ENCODE data around the gene AMBRA1. TPM values are rescaled to one million over a fixed set of nuclear protein-coding genes. Genes with fewer than 3 reads are reported as not detected.
A peak's percentile ranks its signal among the peaks of the same experiment; 100 is the strongest.

The AMBRA1 gene, protein sequence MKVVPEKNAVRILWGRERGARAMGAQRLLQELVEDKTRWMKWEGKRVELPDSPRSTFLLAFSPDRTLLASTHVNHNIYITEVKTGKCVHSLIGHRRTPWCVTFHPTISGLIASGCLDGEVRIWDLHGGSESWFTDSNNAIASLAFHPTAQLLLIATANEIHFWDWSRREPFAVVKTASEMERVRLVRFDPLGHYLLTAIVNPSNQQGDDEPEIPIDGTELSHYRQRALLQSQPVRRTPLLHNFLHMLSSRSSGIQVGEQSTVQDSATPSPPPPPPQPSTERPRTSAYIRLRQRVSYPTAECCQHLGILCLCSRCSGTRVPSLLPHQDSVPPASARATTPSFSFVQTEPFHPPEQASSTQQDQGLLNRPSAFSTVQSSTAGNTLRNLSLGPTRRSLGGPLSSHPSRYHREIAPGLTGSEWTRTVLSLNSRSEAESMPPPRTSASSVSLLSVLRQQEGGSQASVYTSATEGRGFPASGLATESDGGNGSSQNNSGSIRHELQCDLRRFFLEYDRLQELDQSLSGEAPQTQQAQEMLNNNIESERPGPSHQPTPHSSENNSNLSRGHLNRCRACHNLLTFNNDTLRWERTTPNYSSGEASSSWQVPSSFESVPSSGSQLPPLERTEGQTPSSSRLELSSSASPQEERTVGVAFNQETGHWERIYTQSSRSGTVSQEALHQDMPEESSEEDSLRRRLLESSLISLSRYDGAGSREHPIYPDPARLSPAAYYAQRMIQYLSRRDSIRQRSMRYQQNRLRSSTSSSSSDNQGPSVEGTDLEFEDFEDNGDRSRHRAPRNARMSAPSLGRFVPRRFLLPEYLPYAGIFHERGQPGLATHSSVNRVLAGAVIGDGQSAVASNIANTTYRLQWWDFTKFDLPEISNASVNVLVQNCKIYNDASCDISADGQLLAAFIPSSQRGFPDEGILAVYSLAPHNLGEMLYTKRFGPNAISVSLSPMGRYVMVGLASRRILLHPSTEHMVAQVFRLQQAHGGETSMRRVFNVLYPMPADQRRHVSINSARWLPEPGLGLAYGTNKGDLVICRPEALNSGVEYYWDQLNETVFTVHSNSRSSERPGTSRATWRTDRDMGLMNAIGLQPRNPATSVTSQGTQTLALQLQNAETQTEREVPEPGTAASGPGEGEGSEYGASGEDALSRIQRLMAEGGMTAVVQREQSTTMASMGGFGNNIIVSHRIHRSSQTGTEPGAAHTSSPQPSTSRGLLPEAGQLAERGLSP (N-terminal part only)
- 11.3 and 14.3 TPM in 2 replicates for total RNA-seq

DNA sequence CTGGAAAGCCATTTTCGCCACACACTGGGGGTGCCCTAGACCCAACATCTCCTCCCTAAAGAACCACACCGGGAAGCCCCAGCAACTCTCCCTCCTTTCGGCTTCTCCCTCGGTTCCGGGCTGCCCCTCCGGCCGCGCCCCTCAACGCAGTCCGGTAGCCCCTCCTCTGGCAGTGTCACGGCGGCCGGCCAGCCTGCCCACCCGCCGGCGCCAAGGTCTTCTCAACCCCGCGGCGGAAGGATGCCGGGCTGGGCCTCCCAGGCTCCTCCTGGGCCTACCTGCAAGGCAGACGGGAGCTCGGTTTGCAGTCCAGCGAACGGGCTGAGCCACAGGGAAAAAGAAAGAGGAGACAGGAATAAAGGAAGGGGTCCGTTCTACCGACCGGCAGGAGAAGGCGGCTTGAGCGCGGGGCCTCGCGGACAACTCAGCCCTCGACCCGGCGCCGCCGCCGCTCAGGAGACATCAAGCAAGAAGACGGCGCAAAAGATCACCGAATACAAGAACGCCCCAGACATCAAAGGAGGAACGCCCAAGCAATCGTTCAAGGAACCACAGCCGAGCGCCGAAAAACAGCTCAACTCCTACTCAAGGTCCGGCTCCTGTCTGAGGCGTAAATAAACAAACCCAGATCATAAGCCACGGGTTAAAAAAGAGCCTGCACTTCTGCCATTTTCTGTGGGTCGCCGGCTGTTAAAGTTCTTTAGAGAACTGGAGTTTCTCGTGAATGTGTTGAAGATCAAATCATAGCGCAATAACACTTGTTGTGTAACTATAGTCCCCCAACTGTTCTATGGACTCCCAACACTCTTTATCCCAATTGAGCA is at the start of gene AMBRA1:
Gene AMBRA1 (minus strand): TSS at position 474 of the 824 bp plus-strand sequence. CDS start 45,643 bp downstream, outside the sequence.
- DNase-seq (ENCODE audit: low read depth): peak; percentile 88
- no peak for FAIRE-seq
- TF ChIP-seq, protein P1, sequence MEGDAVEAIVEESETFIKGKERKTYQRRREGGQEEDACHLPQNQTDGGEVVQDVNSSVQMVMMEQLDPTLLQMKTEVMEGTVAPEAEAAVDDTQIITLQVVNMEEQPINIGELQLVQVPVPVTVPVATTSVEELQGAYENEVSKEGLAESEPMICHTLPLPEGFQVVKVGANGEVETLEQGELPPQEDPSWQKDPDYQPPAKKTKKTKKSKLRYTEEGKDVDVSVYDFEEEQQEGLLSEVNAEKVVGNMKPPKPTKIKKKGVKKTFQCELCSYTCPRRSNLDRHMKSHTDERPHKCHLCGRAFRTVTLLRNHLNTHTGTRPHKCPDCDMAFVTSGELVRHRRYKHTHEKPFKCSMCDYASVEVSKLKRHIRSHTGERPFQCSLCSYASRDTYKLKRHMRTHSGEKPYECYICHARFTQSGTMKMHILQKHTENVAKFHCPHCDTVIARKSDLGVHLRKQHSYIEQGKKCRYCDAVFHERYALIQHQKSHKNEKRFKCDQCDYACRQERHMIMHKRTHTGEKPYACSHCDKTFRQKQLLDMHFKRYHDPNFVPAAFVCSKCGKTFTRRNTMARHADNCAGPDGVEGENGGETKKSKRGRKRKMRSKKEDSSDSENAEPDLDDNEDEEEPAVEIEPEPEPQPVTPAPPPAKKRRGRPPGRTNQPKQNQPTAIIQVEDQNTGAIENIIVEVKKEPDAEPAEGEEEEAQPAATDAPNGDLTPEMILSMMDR (IDR thresholded peaks at IDR 0.05; ENCODE audit: insufficient read depth, low read length, severe bottlenecking): no peak
- H3K27me3 ChIP-seq (ENCODE audit: control insufficient read depth, insufficient read depth, low read length): no peaks in the 10 kb centered on the region
- no peaks in the 10 kb centered on the region for H3K36me3 ChIP-seq (ENCODE audit: control insufficient read depth, insufficient read depth, low read length)
- H3K4me3 ChIP-seq (ENCODE audit: low read depth, low read length): peak within 1 kb of the TSS; percentile 84

DNA sequence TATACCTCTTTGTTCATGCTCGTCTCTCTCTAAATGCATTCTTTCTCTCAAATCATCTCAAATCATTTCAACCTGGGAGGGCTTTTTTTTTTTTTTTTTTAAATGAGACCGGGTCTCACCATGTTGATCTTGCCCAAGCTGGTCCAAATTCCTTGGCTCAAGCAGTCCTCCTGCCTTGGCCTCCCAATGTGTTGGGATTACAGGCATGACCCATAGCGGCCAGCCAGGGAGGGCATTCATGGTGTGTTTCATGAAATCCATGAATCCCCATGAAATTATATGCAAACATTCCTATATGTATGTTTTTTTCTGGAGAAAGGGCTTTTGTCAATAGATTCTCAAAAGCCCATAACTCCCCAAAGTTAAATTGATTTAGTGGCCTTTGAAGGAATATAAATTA is 49.7 kb upstream of the AMBRA1 start:
- Histone ChIP-seq H3K27me3 (ENCODE audit: control insufficient read depth, insufficient read depth, low read length) (no peaks in the 10 kb centered on the region), H3K36me3 (ENCODE audit: control insufficient read depth, insufficient read depth, low read length) (peaks cover 8% of the 10 kb centered on the region), H3K4me3 (ENCODE audit: low read depth, low read length) (no peak overlapping the region)
- FAIRE-seq (no peak), DNase-seq (ENCODE audit: low read depth) (no peak)
- TF ChIP-seq, protein P1 (IDR thresholded peaks at IDR 0.05; ENCODE audit: insufficient read depth, low read length, severe bottlenecking): no peak

DNA sequence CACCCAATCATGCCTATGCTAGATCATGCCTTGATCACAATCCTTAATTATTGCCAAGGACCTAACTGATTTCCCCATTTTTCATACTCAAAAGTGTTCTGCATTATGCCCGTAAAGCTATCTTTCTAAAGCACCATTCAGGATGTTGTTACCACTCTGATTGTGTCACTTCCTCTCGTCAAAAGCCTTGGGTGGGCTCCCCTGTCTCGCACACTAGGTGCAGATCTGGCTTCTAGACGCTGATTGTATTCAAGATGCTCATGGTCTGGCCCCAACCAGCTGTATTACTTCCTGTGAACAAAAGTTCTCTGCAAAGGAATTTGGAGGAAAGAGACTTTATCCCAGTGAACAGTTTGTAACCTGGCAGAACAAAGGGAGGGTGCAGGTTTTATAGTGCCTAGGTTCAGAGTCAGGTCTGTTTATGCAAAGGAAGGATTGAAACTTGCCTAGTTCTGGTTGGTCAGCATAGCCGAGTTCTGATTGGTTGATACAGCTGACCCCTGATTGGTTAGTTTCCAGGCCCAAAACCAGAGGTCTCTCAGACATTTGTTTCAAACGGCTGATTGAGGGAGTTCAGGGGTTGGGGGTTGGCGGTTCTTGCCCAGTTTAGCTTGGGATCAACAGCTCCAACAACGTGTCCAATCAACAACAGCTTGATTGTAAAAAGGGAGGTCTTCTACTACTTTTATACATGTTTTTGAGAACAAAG is 49.0 kb upstream of the AMBRA1 start:
- no peak overlapping the region for H3K4me3 ChIP-seq (ENCODE audit: low read depth, low read length)
- H3K27me3 ChIP-seq (ENCODE audit: control insufficient read depth, insufficient read depth, low read length): no peaks in the 10 kb centered on the region
- H3K36me3 ChIP-seq (ENCODE audit: control insufficient read depth, insufficient read depth, low read length): peaks cover 8% of the 10 kb centered on the region
- DNase-seq (ENCODE audit: low read depth) (no peak), FAIRE-seq (no peak)
- TF ChIP-seq, protein P1 (IDR thresholded peaks at IDR 0.05; ENCODE audit: insufficient read depth, low read length, severe bottlenecking): no peak

DNA sequence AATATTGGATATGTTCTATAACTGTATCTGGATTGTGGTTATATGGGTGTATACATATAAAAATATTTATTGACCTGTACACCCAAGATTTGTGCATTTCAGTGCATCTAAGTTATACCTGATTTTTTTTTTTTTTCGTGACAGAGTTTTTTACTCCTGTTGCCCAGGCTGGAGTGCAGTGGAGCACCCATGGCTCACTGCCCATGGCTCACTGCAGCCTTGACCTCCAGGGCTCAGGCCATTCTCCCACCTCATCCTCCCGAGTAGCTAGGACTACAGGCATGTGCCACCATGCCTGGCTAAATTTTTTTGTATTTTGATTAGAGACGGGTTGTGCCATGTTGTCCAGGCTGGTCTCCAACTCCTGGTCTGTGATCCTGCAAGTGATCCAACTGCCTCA is 47.8 kb upstream of the AMBRA1 start:
- H3K27me3 ChIP-seq (ENCODE audit: control insufficient read depth, insufficient read depth, low read length): no peaks in the 10 kb centered on the region
- no peak for DNase-seq (ENCODE audit: low read depth)
- H3K4me3 ChIP-seq (ENCODE audit: low read depth, low read length): no peak overlapping the region
- H3K36me3 ChIP-seq (ENCODE audit: control insufficient read depth, insufficient read depth, low read length): peaks cover 6% of the 10 kb centered on the region
- no peak for FAIRE-seq
- TF ChIP-seq, protein P1 (IDR thresholded peaks at IDR 0.05; ENCODE audit: insufficient read depth, low read length, severe bottlenecking): no peak
